ENCODE measurements around the gene FAM3B. TPM values are rescaled to one million over a fixed set of nuclear protein-coding genes. Genes with fewer than 3 reads are reported as not detected.
A peak's percentile ranks its signal among the peaks of the same experiment; 100 is the strongest.

FAM3B gene
- total and polyA plus RNA-seq, 2 donors from 2014 or later: 19.4 to 44.4 TPM

DNA sequence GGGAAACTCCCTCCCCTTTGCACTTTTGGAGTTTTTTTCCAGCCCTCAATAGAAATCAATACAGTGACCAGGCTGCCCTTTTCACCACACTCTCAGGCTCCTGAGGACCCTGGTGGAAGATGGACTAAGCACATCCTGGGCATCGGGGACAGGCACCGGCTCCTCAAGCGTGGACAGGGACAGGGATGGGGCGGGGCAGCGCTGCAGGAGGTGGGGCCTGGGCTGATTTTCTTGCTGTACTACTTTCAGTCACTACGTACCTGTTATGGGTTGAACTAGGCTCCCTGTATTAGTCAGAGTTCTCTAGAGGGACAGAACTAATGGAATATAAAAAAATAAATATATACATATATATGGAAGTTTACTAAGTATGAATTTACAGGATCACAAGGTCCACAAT lies 47.7 kb downstream of the FAM3B start:
- Histone ChIP-seq H3K4me3 (ENCODE audit: low read length in 3 of 3) (no peak overlapping the region), H3K4me1 (ENCODE audit: control insufficient read depth in 2 of 3, insufficient read depth in 2 of 3, low read depth in 1 of 3, low read length in 3 of 3) (peaks cover 0 to 11% (median 0%) of the 10 kb centered on the region in 3 donors), H3K36me3 (ENCODE audit: control insufficient read depth in 2 of 3, insufficient read depth in 3 of 3, low read length in 3 of 3) (no peaks in the 10 kb centered on the region), H3K9ac (ENCODE audit: low read length in 3 of 3) (no peak overlapping the region), H3K27me3 (ENCODE audit: control insufficient read depth, insufficient read depth, low read length) (no peaks in the 10 kb centered on the region), H3K27ac (ENCODE audit: low read depth in 2 of 2, low read length in 2 of 2) (no peak overlapping the region), H3K9me3 (ENCODE audit: control insufficient read depth in 2 of 3, insufficient read depth in 1 of 3, low read length in 3 of 3) (no peaks in the 10 kb centered on the region)
- FAIRE-seq (no peak), DNase-seq (no peak)
- TF ChIP-seq, protein P1, sequence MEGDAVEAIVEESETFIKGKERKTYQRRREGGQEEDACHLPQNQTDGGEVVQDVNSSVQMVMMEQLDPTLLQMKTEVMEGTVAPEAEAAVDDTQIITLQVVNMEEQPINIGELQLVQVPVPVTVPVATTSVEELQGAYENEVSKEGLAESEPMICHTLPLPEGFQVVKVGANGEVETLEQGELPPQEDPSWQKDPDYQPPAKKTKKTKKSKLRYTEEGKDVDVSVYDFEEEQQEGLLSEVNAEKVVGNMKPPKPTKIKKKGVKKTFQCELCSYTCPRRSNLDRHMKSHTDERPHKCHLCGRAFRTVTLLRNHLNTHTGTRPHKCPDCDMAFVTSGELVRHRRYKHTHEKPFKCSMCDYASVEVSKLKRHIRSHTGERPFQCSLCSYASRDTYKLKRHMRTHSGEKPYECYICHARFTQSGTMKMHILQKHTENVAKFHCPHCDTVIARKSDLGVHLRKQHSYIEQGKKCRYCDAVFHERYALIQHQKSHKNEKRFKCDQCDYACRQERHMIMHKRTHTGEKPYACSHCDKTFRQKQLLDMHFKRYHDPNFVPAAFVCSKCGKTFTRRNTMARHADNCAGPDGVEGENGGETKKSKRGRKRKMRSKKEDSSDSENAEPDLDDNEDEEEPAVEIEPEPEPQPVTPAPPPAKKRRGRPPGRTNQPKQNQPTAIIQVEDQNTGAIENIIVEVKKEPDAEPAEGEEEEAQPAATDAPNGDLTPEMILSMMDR (IDR thresholded peaks at IDR 0.05; ENCODE audit: borderline replicate concordance, extremely low read depth, insufficient read depth): no peak
- intact Hi-C loops (cut with DNase I): no loop called here

DNA sequence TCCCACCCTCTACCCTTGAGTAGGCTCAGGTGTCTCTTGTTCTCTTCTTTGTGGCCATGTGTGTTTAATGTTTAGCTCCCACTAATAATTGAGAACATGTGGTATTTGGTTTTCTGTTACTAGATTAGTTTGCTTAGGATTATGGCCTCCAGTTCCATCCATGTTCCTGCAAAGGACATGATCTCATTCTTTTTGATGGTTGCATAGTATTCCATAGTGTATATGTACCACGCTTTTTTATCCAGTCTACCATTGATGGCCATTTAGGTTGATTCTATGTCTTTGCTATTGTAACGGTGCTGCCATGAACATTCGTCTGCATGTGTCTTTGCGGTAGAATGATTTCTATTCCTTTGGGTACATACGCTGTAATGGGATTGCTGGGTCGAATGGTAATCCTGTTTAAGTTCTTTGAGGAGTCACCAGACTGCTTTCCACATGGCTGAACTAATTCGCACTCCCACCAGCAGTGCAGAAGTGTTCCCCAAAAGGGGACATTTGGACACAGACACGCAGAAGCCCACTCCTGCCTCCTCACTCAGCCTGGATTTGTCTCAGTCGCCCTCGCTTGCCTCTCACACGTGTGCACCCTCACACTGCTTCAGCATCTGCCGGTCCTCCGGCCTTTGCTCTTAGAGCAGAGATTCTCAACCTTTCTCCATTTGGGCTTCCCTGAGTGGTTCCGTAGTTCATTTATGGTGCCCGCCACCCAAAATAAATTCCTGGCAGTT lies 48.9 kb downstream of the FAM3B start:
- Histone ChIP-seq H3K9me3 (ENCODE audit: control insufficient read depth in 2 of 3, insufficient read depth in 1 of 3, low read length in 3 of 3) (no peaks in the 10 kb centered on the region), H3K4me1 (ENCODE audit: control insufficient read depth in 2 of 3, insufficient read depth in 2 of 3, low read depth in 1 of 3, low read length in 3 of 3) (peaks cover 0 to 13% (median 0%) of the 10 kb centered on the region in 3 donors), H3K27ac (ENCODE audit: low read depth in 2 of 2, low read length in 2 of 2) (no peak overlapping the region), H3K4me3 (ENCODE audit: low read length in 3 of 3) (no peak overlapping the region), H3K27me3 (ENCODE audit: control insufficient read depth, insufficient read depth, low read length) (no peaks in the 10 kb centered on the region), H3K9ac (ENCODE audit: low read length in 3 of 3) (no peak overlapping the region), H3K36me3 (ENCODE audit: control insufficient read depth in 2 of 3, insufficient read depth in 3 of 3, low read length in 3 of 3) (no peaks in the 10 kb centered on the region)
- intact Hi-C loops (cut with DNase I): no loop called here
- FAIRE-seq: no peak
- DNase-seq: peak in 2 of 5 donors; percentile 16 to 23
- TF ChIP-seq, protein P1 (IDR thresholded peaks at IDR 0.05; ENCODE audit: borderline replicate concordance, extremely low read depth, insufficient read depth): no peak

- Histone ChIP-seq H3K9me3 (ENCODE audit: control insufficient read depth in 2 of 3, insufficient read depth in 1 of 3, low read length in 3 of 3) (no peaks in the 10 kb centered on the region), H3K9ac (ENCODE audit: low read length in 3 of 3) (no peak overlapping the region), H3K4me1 (ENCODE audit: control insufficient read depth in 2 of 3, insufficient read depth in 2 of 3, low read depth in 1 of 3, low read length in 3 of 3) (peaks cover 0 to 9% (median 0%) of the 10 kb centered on the region in 3 donors), H3K4me3 (ENCODE audit: low read length in 3 of 3) (no peak overlapping the region), H3K36me3 (ENCODE audit: control insufficient read depth in 2 of 3, insufficient read depth in 3 of 3, low read length in 3 of 3) (no peaks in the 10 kb centered on the region), H3K27ac (ENCODE audit: low read depth in 2 of 2, low read length in 2 of 2) (no peak overlapping the region), H3K27me3 (ENCODE audit: control insufficient read depth, insufficient read depth, low read length) (no peaks in the 10 kb centered on the region)
- intact Hi-C loops (cut with DNase I): no loop called here
- FAIRE-seq: no peak
- peak in 3 of 5 donors; percentile 16 to 28 (median 22) for DNase-seq
- TF ChIP-seq, protein P1 (IDR thresholded peaks at IDR 0.05; ENCODE audit: borderline replicate concordance, extremely low read depth, insufficient read depth): no peak
These were observed 50.0 kb downstream of the FAM3B start for GRCh38 chr21:41366522-41367151.

Measured in kidney (tissue), 14 donors.